CD8-positive, alpha-beta memory T cell (primary cell): ENCODE data around the gene HDHD5. TPM values are rescaled to one million over a fixed set of nuclear protein-coding genes. Genes with fewer than 3 reads are reported as not detected.

Experiments
- CTCF ChIA-PET: fragments of 350-600 bp; sonication (Branson Sonifier 250); formaldehyde crosslinking; loops from one replicate; lab custom pipeline; 2021; ENCODE audit warnings: antibody characterized with exemption; lab: Charles Lee
- POLR2A ChIA-PET: fragments of 350-600 bp; sonication (Branson Sonifier 250); formaldehyde crosslinking; loops from one replicate; lab custom pipeline; 2021; ENCODE audit warnings: antibody characterized with exemption; lab: Charles Lee
- DNase-seq, 5 donors: peaks; one replicate each; pipeline versions ENCODE4 v3.0.0 to v3.0.0-alpha.2; 2020 to 2022; ENCODE audit warnings: mixed read lengths in 1 of 5
- H3K27ac ChIP-seq: one replicate; pipeline ENCODE4 v1.7.0; 2013; ENCODE audit warnings: low read depth, mild to moderate bottlenecking, low read length, moderate library complexity
- H3K27me3 ChIP-seq: 2 replicates; pipeline ENCODE4 v1.7.0; 2013; ENCODE audit warnings: low read length, mild to moderate bottlenecking; ENCODE audit not compliant: insufficient read depth, poor library complexity, severe bottlenecking
- H3K36me3 ChIP-seq: 2 replicates; pipeline ENCODE4 v1.7.0; 2013; ENCODE audit warnings: mild to moderate bottlenecking, low read length, moderate library complexity; ENCODE audit not compliant: insufficient read depth
- H3K4me1 ChIP-seq: 2 replicates; pipeline ENCODE4 v1.7.0; 2013; ENCODE audit warnings: mild to moderate bottlenecking, low read length, moderate library complexity; ENCODE audit not compliant: insufficient read depth
- H3K4me3 ChIP-seq: 2 replicates; pipeline ENCODE4 v1.7.0; 2013; ENCODE audit warnings: mild to moderate bottlenecking, low read length
- H3K9me3 ChIP-seq: 2 replicates; pipeline ENCODE4 v1.7.0; 2013; ENCODE audit warnings: mild to moderate bottlenecking, low read length
- H3K27ac Mint-ChIP-seq, 8 donors: one replicate each; pipeline ENCODE4 v1.8.0; 2020 to 2021; ENCODE audit warnings: mixed read lengths in 8 of 8, mild to moderate bottlenecking in 6 of 8, inconsistent platforms in 3 of 8, moderate library complexity in 3 of 8
- H3K27me3 Mint-ChIP-seq, 2 donors: one replicate each; pipeline ENCODE4 v1.8.0; 2020 to 2021; ENCODE audit warnings: mixed read lengths in 2 of 2, mild to moderate bottlenecking in 1 of 2, moderate library complexity in 1 of 2
- H3K36me3 Mint-ChIP-seq, 3 donors: one replicate each; pipeline ENCODE4 v1.8.0; 2020 to 2021; ENCODE audit warnings: mixed read lengths in 3 of 3, inconsistent platforms in 1 of 3, mild to moderate bottlenecking in 1 of 3
- H3K4me1 Mint-ChIP-seq, 3 donors: one replicate each; pipeline ENCODE4 v1.8.0; 2020 to 2021; ENCODE audit warnings: mixed read lengths in 3 of 3, inconsistent platforms in 1 of 3, mild to moderate bottlenecking in 1 of 3
- H3K4me3 Mint-ChIP-seq, 7 donors: one replicate each; pipeline ENCODE4 v1.8.0; 2020 to 2021; ENCODE audit warnings: mixed read lengths in 7 of 7, mild to moderate bottlenecking in 6 of 7, moderate library complexity in 4 of 7, inconsistent platforms in 2 of 7
- H3K9me3 Mint-ChIP-seq, 5 donors: one replicate each; pipeline ENCODE4 v1.8.0; 2020 to 2022; ENCODE audit warnings: mixed read lengths in 5 of 5, mild to moderate bottlenecking in 3 of 5, moderate library complexity in 2 of 5, inconsistent platforms in 1 of 5
- polyA plus RNA-seq: library from polyadenylated mRNA; unstranded; fragments of 300-500 nt; fragmentation: Illumina TruSeq; gene quantifications from one replicate; pipeline ENCODE4 v1.2.3, GENCODE V29; 2021
- total RNA-seq, 2 experiments: library from RNA; stranded (reverse); gene quantifications; one replicate each; pipeline ENCODE4 v1.2.3, GENCODE V29; 2021

The HDHD5 gene
- total and polyA plus RNA-seq, 3 experiments from 2014 or later, result 38.6 to 53.5 (median 40.0) TPM

- H3K27me3 Mint-ChIP-seq, result peaks cover 18 to 24% of the 10 kb centered on the region in 2 donors
- H3K9me3 Mint-ChIP-seq, result no peaks in the 10 kb centered on the region
- Histone ChIP-seq H3K36me3 (no peaks in the 10 kb centered on the region), H3K9me3 (no peaks in the 10 kb centered on the region), H3K27me3 (peaks cover 13% of the 10 kb centered on the region), H3K27ac (no peak within 1 kb of the TSS), H3K4me3 (no peak within 1 kb of the TSS), H3K4me1 (peaks cover 43% of the 10 kb centered on the region)
- H3K4me3 Mint-ChIP-seq, result peak within 1 kb of the TSS; percentile 34 to 78 (median 48)
- DNase-seq, result peak in 1 of 5 donors; percentile 46
- POLR2A ChIA-PET, result no interaction called here
- peaks cover 0 to 5% (median 0%) of the 10 kb centered on the region in 3 donors for H3K36me3 Mint-ChIP-seq
- peak within 1 kb of the TSS in 1 of 8 donors; percentile 56 for H3K27ac Mint-ChIP-seq
- H3K4me1 Mint-ChIP-seq, result peaks cover 30 to 41% (median 31%) of the 10 kb centered on the region in 3 donors
- CTCF ChIA-PET, result interaction anchor here (1.3 kb wide), 1 partner anchor 51 kb away, joined by 3 read pairs; no protein-coding TSS in a partner anchor
These were observed 37.6 kb downstream of the HDHD5 start, which contains the start of gene TMEM121B for GRCh38 chr22:17121233-17122195. Gene TMEM121B (minus strand): TSS chr22:17121360. CDS start chr22:17121127, 233 bp downstream.

- Histone ChIP-seq H3K9me3 (no peaks in the 10 kb centered on the region), H3K4me1 (peaks cover 50% of the 10 kb centered on the region), H3K4me3 (no peak overlapping the region), H3K27me3 (peaks cover 13% of the 10 kb centered on the region), H3K27ac (no peak overlapping the region), H3K36me3 (no peaks in the 10 kb centered on the region)
- peaks cover 0 to 5% (median 0%) of the 10 kb centered on the region in 3 donors for H3K36me3 Mint-ChIP-seq
- no peak overlapping the region for H3K4me3 Mint-ChIP-seq
- peaks cover 18 to 24% of the 10 kb centered on the region in 2 donors for H3K27me3 Mint-ChIP-seq
- peak in 1 of 5 donors; percentile 39 for DNase-seq
- peaks cover 38 to 48% (median 38%) of the 10 kb centered on the region in 3 donors for H3K4me1 Mint-ChIP-seq
- POLR2A ChIA-PET, result no interaction called here
- CTCF ChIA-PET, result no interaction called here
- H3K9me3 Mint-ChIP-seq, result no peaks in the 10 kb centered on the region
- no peak overlapping the region for H3K27ac Mint-ChIP-seq
These were observed 38.3 kb downstream of the HDHD5 start for GRCh38 chr22:17120711-17121232.

- CTCF ChIA-PET, result interaction anchor here (1.0 kb wide), 1 partner anchor 52 kb away, joined by 5 read pairs; no protein-coding TSS in a partner anchor
- H3K27ac ChIP-seq, result no peak overlapping the region
- no peaks in the 10 kb centered on the region for H3K9me3 ChIP-seq
- peaks cover 13% of the 10 kb centered on the region for H3K27me3 ChIP-seq
- H3K9me3 Mint-ChIP-seq, result no peaks in the 10 kb centered on the region
- H3K4me1 ChIP-seq, result peaks cover 55% of the 10 kb centered on the region
- DNase-seq, result peak; percentile 39 to 70 (median 50)
- peak overlapping the region in 2 of 7 donors; percentile 35 to 46 for H3K4me3 Mint-ChIP-seq
- peaks cover 0 to 5% (median 0%) of the 10 kb centered on the region in 3 donors for H3K36me3 Mint-ChIP-seq
- H3K27me3 Mint-ChIP-seq, result peaks cover 18 to 24% of the 10 kb centered on the region in 2 donors
- no peaks in the 10 kb centered on the region for H3K36me3 ChIP-seq
- POLR2A ChIA-PET, result interaction anchor here (1.2 kb wide), 1 partner anchor 99 kb away, joined by 3 read pairs; the partner anchor contains the start of gene ADA2
- H3K4me3 ChIP-seq, result no peak overlapping the region
- H3K4me1 Mint-ChIP-seq, result peaks cover 42 to 53% (median 43%) of the 10 kb centered on the region in 3 donors
- H3K27ac Mint-ChIP-seq, result no peak overlapping the region
These were observed 38.8 kb downstream of the HDHD5 start for GRCh38 chr22:17120281-17120680.

GRCh38 chr22:17119481-17120202 is 39.4 kb downstream of the HDHD5 start:
- Histone ChIP-seq H3K4me3 (no peak overlapping the region), H3K27ac (no peak overlapping the region), H3K4me1 (peaks cover 61% of the 10 kb centered on the region), H3K27me3 (peaks cover 13% of the 10 kb centered on the region), H3K9me3 (no peaks in the 10 kb centered on the region), H3K36me3 (no peaks in the 10 kb centered on the region)
- H3K4me1 Mint-ChIP-seq, result peaks cover 49 to 59% (median 49%) of the 10 kb centered on the region in 3 donors
- H3K27me3 Mint-ChIP-seq, result peaks cover 18 to 19% of the 10 kb centered on the region in 2 donors
- peaks cover 0 to 5% (median 0%) of the 10 kb centered on the region in 3 donors for H3K36me3 Mint-ChIP-seq
- H3K9me3 Mint-ChIP-seq, result no peaks in the 10 kb centered on the region
- CTCF ChIA-PET, result interaction anchor here (1.0 kb wide), 1 partner anchor 52 kb away, joined by 5 read pairs; no protein-coding TSS in a partner anchor
- peak in 1 of 5 donors; percentile 43 for DNase-seq
- H3K27ac Mint-ChIP-seq, result no peak overlapping the region
- POLR2A ChIA-PET, result interaction anchor here (1.2 kb wide), 1 partner anchor 99 kb away, joined by 3 read pairs; the partner anchor contains the start of gene ADA2
- peak overlapping the region in 2 of 7 donors; percentile 45 to 58 for H3K4me3 Mint-ChIP-seq

GRCh38 chr22:17118342-17118741 is 40.7 kb downstream of the HDHD5 start:
- Mint-ChIP-seq H3K4me1 (peaks cover 52 to 62% (median 59%) of the 10 kb centered on the region in 3 donors), H3K27ac (peak overlapping the region in 7 of 8 donors; percentile 60 to 87 (median 76)), H3K9me3 (no peaks in the 10 kb centered on the region), H3K27me3 (peaks cover 16 to 18% of the 10 kb centered on the region in 2 donors), H3K36me3 (peaks cover 0 to 2% (median 0%) of the 10 kb centered on the region in 3 donors), H3K4me3 (peak overlapping the region; percentile 32 to 83 (median 74))
- H3K9me3 ChIP-seq, result no peaks in the 10 kb centered on the region
- H3K4me1 ChIP-seq, result peaks cover 64% of the 10 kb centered on the region
- H3K27me3 ChIP-seq, result peaks cover 13% of the 10 kb centered on the region
- ChIA-PET CTCF (no interaction called here), POLR2A (no interaction called here)
- DNase-seq, result peak in 1 of 5 donors; percentile 8
- no peaks in the 10 kb centered on the region for H3K36me3 ChIP-seq
- H3K4me3 ChIP-seq, result peak overlapping the region; percentile 23
- H3K27ac ChIP-seq, result no peak overlapping the region

- CTCF ChIA-PET, result no interaction called here
- Histone ChIP-seq H3K4me1 (peaks cover 64% of the 10 kb centered on the region), H3K36me3 (no peaks in the 10 kb centered on the region), H3K9me3 (no peaks in the 10 kb centered on the region), H3K27me3 (peaks cover 13% of the 10 kb centered on the region), H3K27ac (no peak overlapping the region), H3K4me3 (peak overlapping the region; percentile 23)
- Mint-ChIP-seq H3K36me3 (no peaks in the 10 kb centered on the region), H3K9me3 (no peaks in the 10 kb centered on the region), H3K4me1 (peaks cover 52 to 65% (median 64%) of the 10 kb centered on the region in 3 donors), H3K27ac (peak overlapping the region; percentile 60 to 87 (median 74)), H3K27me3 (peaks cover 13 to 15% of the 10 kb centered on the region in 2 donors), H3K4me3 (peak overlapping the region; percentile 32 to 83 (median 74))
- DNase-seq, result peak in 2 of 5 donors; percentile 26 to 30
- POLR2A ChIA-PET, result no interaction called here
These were observed 41.2 kb downstream of the HDHD5 start for GRCh38 chr22:17117890-17118289.

- H3K27ac ChIP-seq, result no peak overlapping the region
- H3K9me3 ChIP-seq, result no peaks in the 10 kb centered on the region
- peaks cover 8 to 14% of the 10 kb centered on the region in 2 donors for H3K27me3 Mint-ChIP-seq
- POLR2A ChIA-PET, result interaction anchor here (1.4 kb wide), 1 partner anchor 19 kb away, joined by 3 read pairs; no protein-coding TSS in a partner anchor
- peaks cover 52 to 69% (median 68%) of the 10 kb centered on the region in 3 donors for H3K4me1 Mint-ChIP-seq
- H3K4me3 Mint-ChIP-seq, result peak overlapping the region; percentile 32 to 83 (median 74)
- no peaks in the 10 kb centered on the region for H3K36me3 Mint-ChIP-seq
- CTCF ChIA-PET, result interaction anchor here (1.0 to 2.2 kb wide), 2 partner anchors 9 to 10 kb away, joined by 3 to 4 read pairs; no protein-coding TSS in a partner anchor
- H3K9me3 Mint-ChIP-seq, result no peaks in the 10 kb centered on the region
- H3K27me3 ChIP-seq, result peaks cover 11% of the 10 kb centered on the region
- H3K4me3 ChIP-seq, result no peak overlapping the region
- H3K4me1 ChIP-seq, result peaks cover 64% of the 10 kb centered on the region
- no peaks in the 10 kb centered on the region for H3K36me3 ChIP-seq
- peak in 1 of 5 donors; percentile 32 for DNase-seq
- peak overlapping the region in 6 of 8 donors; percentile 61 to 90 (median 74) for H3K27ac Mint-ChIP-seq
These were observed 41.7 kb downstream of the HDHD5 start for GRCh38 chr22:17117400-17117799.
